Right lobe of liver (tissue), 4 donors: ENCODE data around the gene MCC.

ENCODE experiments used
- CTCF ChIP-seq, 4 donors: fragments of 200-600 bp in 3 of 4; fragments of 450-650 bp in 1 of 4; IDR thresholded peaks; one replicate each; pipeline versions ENCODE4 v1.5.1 to v1.8.0; 2016 to 2022; ENCODE audit warnings: antibody characterized with exemption in 4 of 4, mild to moderate bottlenecking in 2 of 4
- POLR2A ChIP-seq: fragments of 450-650 bp; IDR thresholded peaks from one replicate; pipeline ENCODE4 v1.6.1; 2017; ENCODE audit warnings: antibody characterized with exemption, mild to moderate bottlenecking
- donor health status: DM: no; HTN: no; CAD: no.
- donor health status: DM: no; HTN: no; CAD: no.
- donor health status: DM: no; HTN: yes; CAD: no.

- TF ChIP-seq CTCF (IDR thresholded peaks at IDR 0.05), result no peak
- no peak for TF ChIP-seq POLR2A
Observed at GRCh38 chr5:113344973-113345940, 143.0 kb downstream of the MCC start.
